Astrocyte (in vitro differentiated cells and primary cell): ENCODE data around the gene FZD10. TPM values are rescaled to one million over a fixed set of nuclear protein-coding genes. Genes with fewer than 3 reads are reported as not detected.

Source experiments
- DNase-seq: peaks from one replicate; pipeline ENCODE4 v3.0.0-alpha.2; 2010; ENCODE audit warnings: low read depth
- FAIRE-seq: peaks from 2 replicates; lab custom pipeline; 2011; peaks lifted over from hg19 to GRCh38; lab: Jason Lieb, UNC
- H2AFZ ChIP-seq: 2 replicates; pipeline ENCODE4 v1.6.0; 2012; ENCODE audit warnings: low read depth, low read length, inconsistent platforms
- H3K27ac ChIP-seq: 2 replicates; pipeline ENCODE4 v1.5.1; 2011; ENCODE audit warnings: low read depth, low read length, inconsistent platforms
- H3K27me3 ChIP-seq: 2 replicates; pipeline ENCODE4 v1.6.0; 2011; ENCODE audit warnings: low read length, inconsistent platforms; ENCODE audit not compliant: insufficient read depth
- H3K36me3 ChIP-seq: 2 replicates; pipeline ENCODE4 v1.5.1; 2011; ENCODE audit warnings: low read length, inconsistent platforms; ENCODE audit not compliant: insufficient read depth
- H3K4me1 ChIP-seq: 2 replicates; pipeline ENCODE4 v1.5.1; 2011; ENCODE audit warnings: low read length, inconsistent platforms; ENCODE audit not compliant: insufficient read depth
- H3K4me2 ChIP-seq: 2 replicates; pipeline ENCODE4 v1.6.0; 2012; ENCODE audit warnings: low read length, inconsistent platforms
- H3K4me3 ChIP-seq: 2 replicates; pipeline ENCODE4 v1.5.1; 2011; ENCODE audit warnings: low read depth, mild to moderate bottlenecking, low read length, inconsistent platforms; ENCODE audit not compliant: insufficient read depth
- H3K79me2 ChIP-seq: 2 replicates; pipeline ENCODE4 v1.6.0; 2012; ENCODE audit warnings: mild to moderate bottlenecking, low read length, inconsistent platforms; ENCODE audit not compliant: insufficient read depth
- H3K9ac ChIP-seq: 2 replicates; pipeline ENCODE4 v1.6.0; 2012; ENCODE audit warnings: mild to moderate bottlenecking, low read length, inconsistent platforms
- H3K9me3 ChIP-seq: 2 replicates; pipeline ENCODE4 v1.5.1; 2012; ENCODE audit warnings: low read depth, mild to moderate bottlenecking, low read length, inconsistent platforms; ENCODE audit not compliant: insufficient read depth
- H4K20me1 ChIP-seq: 2 replicates; pipeline ENCODE4 v1.6.0; 2012; ENCODE audit warnings: low read length, inconsistent platforms; ENCODE audit not compliant: insufficient read depth
- H3K27ac Mint-ChIP-seq: one replicate; pipeline ENCODE4 v1.8.0; 2021; ENCODE audit warnings: mild to moderate bottlenecking, mixed read lengths; ENCODE audit not compliant: unreplicated experiment
- H3K27me3 Mint-ChIP-seq: one replicate; pipeline ENCODE4 v1.8.0; 2021; ENCODE audit warnings: low read depth, mixed read lengths; ENCODE audit not compliant: unreplicated experiment
- H3K36me3 Mint-ChIP-seq: one replicate; pipeline ENCODE4 v1.8.0; 2021; ENCODE audit warnings: low read depth, mixed read lengths; ENCODE audit not compliant: unreplicated experiment
- H3K4me1 Mint-ChIP-seq: one replicate; pipeline ENCODE4 v1.8.0; 2021; ENCODE audit warnings: low read depth, mixed read lengths; ENCODE audit not compliant: unreplicated experiment
- H3K4me3 Mint-ChIP-seq: one replicate; pipeline ENCODE4 v1.8.0; 2021; ENCODE audit warnings: mild to moderate bottlenecking, moderate library complexity, mixed read lengths; ENCODE audit not compliant: unreplicated experiment
- H3K9me3 Mint-ChIP-seq: one replicate; pipeline ENCODE4 v1.8.0; 2021; ENCODE audit warnings: mild to moderate bottlenecking, mixed read lengths; ENCODE audit not compliant: unreplicated experiment
- EZH2 ChIP-seq: IDR thresholded peaks from 2 replicates; pipeline ENCODE4 v1.6.1; 2012; ENCODE audit warnings: mild to moderate bottlenecking, low read length, inconsistent platforms; ENCODE audit not compliant: insufficient read depth
- total RNA-seq: library from RNA; stranded (reverse); gene quantifications from 2 replicates; pipeline ENCODE4 v1.2.1, GENCODE V29; 2021
- TF ChIP-seq, protein P1 (sequence below): IDR thresholded peaks from 2 replicates; pipeline ENCODE4 v1.5.1; 2011; ENCODE audit warnings: low read depth, mild to moderate bottlenecking, inconsistent platforms, low read length, moderate library complexity; ENCODE audit not compliant: insufficient read depth

Gene FZD10
- total RNA-seq, 1 donor from 2014 or later, result not detected

DNA sequence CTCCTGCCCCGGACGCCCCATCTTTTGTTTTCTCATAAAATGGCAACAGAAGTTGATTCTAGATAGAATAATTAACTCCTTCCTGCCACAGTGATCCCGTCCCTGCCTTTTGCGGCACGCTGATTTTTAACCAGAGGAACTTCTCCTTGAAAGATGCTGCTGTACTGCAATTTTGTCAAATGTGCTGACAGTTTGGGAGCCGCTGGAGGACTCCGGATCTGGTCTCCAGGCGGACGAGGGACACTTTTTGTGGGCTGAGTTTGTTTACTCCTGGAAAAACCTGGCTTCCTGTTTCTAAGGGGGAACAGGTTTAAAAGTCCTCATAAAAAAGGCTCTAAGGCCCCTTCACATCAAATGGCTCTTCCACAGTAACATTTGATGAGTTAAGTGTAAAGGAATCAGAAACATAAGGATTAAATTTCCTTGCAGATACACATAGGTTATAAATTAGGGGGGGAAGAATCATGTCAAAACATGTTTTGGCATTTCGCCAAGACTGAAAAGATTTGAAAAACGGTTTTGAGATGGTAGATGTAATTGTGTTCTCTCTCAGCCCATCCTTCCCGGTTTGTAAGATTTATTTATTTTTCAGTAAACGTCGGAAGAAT is 15.5 kb downstream of the FZD10 start:
- Histone ChIP-seq H3K4me3 (no peak overlapping the region), H3K9ac (no peak overlapping the region), H3K9me3 (peaks cover 3% of the 10 kb centered on the region), H3K27me3 (peaks cover 2% of the 10 kb centered on the region), H4K20me1 (no peaks in the 10 kb centered on the region), H2AFZ (no peak overlapping the region), H3K4me1 (no peaks in the 10 kb centered on the region), H3K27ac (no peak overlapping the region), H3K79me2 (no peaks in the 10 kb centered on the region), H3K4me2 (no peak overlapping the region), H3K36me3 (no peaks in the 10 kb centered on the region)
- H3K36me3 Mint-ChIP-seq, result no peaks in the 10 kb centered on the region
- peaks cover 16% of the 10 kb centered on the region for H3K9me3 Mint-ChIP-seq
- no peaks in the 10 kb centered on the region for H3K4me1 Mint-ChIP-seq
- H3K27ac Mint-ChIP-seq, result no peak overlapping the region
- H3K27me3 Mint-ChIP-seq, result no peaks in the 10 kb centered on the region
- TF ChIP-seq, protein P1, sequence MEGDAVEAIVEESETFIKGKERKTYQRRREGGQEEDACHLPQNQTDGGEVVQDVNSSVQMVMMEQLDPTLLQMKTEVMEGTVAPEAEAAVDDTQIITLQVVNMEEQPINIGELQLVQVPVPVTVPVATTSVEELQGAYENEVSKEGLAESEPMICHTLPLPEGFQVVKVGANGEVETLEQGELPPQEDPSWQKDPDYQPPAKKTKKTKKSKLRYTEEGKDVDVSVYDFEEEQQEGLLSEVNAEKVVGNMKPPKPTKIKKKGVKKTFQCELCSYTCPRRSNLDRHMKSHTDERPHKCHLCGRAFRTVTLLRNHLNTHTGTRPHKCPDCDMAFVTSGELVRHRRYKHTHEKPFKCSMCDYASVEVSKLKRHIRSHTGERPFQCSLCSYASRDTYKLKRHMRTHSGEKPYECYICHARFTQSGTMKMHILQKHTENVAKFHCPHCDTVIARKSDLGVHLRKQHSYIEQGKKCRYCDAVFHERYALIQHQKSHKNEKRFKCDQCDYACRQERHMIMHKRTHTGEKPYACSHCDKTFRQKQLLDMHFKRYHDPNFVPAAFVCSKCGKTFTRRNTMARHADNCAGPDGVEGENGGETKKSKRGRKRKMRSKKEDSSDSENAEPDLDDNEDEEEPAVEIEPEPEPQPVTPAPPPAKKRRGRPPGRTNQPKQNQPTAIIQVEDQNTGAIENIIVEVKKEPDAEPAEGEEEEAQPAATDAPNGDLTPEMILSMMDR, result no peak
- no peak for TF ChIP-seq EZH2
- no peak overlapping the region for H3K4me3 Mint-ChIP-seq
- DNase-seq (no peak), FAIRE-seq (no peak)

DNA sequence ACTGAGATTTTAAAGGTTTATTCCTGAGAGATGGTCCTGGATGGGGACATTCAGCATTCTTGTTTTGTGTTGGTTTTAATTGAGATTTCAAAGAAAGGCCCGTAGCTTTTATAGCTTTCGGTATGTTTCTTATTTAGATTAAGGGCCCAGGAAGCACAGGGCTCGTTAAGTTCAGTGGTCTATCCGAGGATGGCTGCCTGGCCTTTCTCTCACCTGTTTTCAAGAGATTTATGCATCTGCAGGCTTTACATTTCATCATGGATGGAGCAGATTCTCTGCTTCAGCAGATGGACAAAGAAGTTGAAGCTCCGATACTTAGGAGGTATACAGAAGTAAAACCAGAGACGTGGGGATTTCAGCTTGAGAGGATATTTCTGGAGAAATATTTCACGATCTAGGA is 16.0 kb downstream of the FZD10 start:
- peaks cover 6% of the 10 kb centered on the region for H3K9me3 ChIP-seq
- TF ChIP-seq, protein P1, result no peak
- TF ChIP-seq EZH2, result no peak
- no peak overlapping the region for H3K4me2 ChIP-seq
- no peak overlapping the region for H3K4me3 Mint-ChIP-seq
- H3K4me1 ChIP-seq, result no peaks in the 10 kb centered on the region
- no peaks in the 10 kb centered on the region for H3K36me3 Mint-ChIP-seq
- H3K4me1 Mint-ChIP-seq, result no peaks in the 10 kb centered on the region
- H3K27me3 Mint-ChIP-seq, result no peaks in the 10 kb centered on the region
- no peak for DNase-seq
- H3K9ac ChIP-seq, result no peak overlapping the region
- H3K27ac Mint-ChIP-seq, result no peak overlapping the region
- no peak overlapping the region for H2AFZ ChIP-seq
- H3K4me3 ChIP-seq, result no peak overlapping the region
- no peaks in the 10 kb centered on the region for H4K20me1 ChIP-seq
- no peaks in the 10 kb centered on the region for H3K36me3 ChIP-seq
- peaks cover 18% of the 10 kb centered on the region for H3K9me3 Mint-ChIP-seq
- H3K27me3 ChIP-seq, result peaks cover 2% of the 10 kb centered on the region
- H3K79me2 ChIP-seq, result no peaks in the 10 kb centered on the region
- FAIRE-seq, result no peak
- H3K27ac ChIP-seq, result no peak overlapping the region

DNA sequence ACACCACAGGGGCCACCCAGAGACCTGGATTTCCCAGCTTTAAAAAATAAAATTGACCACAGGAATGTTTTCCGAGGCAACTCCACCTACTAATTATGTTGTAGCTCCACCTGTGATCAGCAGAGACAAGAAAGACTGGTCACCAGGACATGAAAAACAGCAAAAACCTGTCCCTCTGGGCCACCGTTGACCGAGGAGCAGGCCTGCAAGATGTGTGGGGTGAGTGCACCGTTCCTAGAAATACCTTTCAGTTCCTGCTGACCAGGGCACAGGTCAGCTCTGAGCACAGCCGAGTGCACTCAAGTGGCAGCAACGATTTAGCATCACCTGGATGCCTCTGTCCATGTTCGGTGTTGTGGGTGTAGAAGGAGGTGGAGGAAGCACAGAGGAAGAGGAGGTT is 16.9 kb downstream of the FZD10 start:
- H3K27me3 Mint-ChIP-seq, result no peaks in the 10 kb centered on the region
- FAIRE-seq, result no peak

More for the DNA sequence above, 16.9 kb downstream of the FZD10 start:
- Mint-ChIP-seq H3K9me3 (peaks cover 18% of the 10 kb centered on the region), H3K36me3 (no peaks in the 10 kb centered on the region), H3K4me3 (no peak overlapping the region), H3K27ac (no peak overlapping the region), H3K4me1 (no peaks in the 10 kb centered on the region)
- Histone ChIP-seq H4K20me1 (no peaks in the 10 kb centered on the region), H3K4me1 (no peaks in the 10 kb centered on the region), H3K9ac (no peak overlapping the region), H2AFZ (no peak overlapping the region), H3K4me3 (no peak overlapping the region), H3K36me3 (no peaks in the 10 kb centered on the region), H3K27me3 (peaks cover 2% of the 10 kb centered on the region), H3K27ac (no peak overlapping the region), H3K9me3 (peaks cover 7% of the 10 kb centered on the region), H3K4me2 (no peak overlapping the region), H3K79me2 (no peaks in the 10 kb centered on the region)
- TF ChIP-seq EZH2, result no peak
- TF ChIP-seq, protein P1, result no peak
- DNase-seq, result no peak
